LoVo (cell line): ENCODE data around the gene RALGAPA2.

Experiments
- DNase-seq: peaks from one replicate; pipeline ENCODE4 v3.0.0-alpha.2; 2016; ENCODE audit warnings: low spot score

The RALGAPA2 gene

GRCh38 chr20:20404633-20405032 lies 307.8 kb downstream of the RALGAPA2 start:
- DNase-seq: no peak

- no peak for DNase-seq
Measured at GRCh38 chr20:20401991-20402390, 310.5 kb downstream of the RALGAPA2 start.

GRCh38 chr20:20399531-20400500 lies 312.6 kb downstream of the RALGAPA2 start:
- no peak for DNase-seq

GRCh38 chr20:20398123-20398522 lies 314.3 kb downstream of the RALGAPA2 start:
- DNase-seq: no peak

- DNase-seq: no peak
Measured at GRCh38 chr20:20396794-20397193, 315.6 kb downstream of the RALGAPA2 start.

- no peak for DNase-seq
Measured at GRCh38 chr20:20395903-20396568, 316.4 kb downstream of the RALGAPA2 start.

- DNase-seq: no peak
Measured at GRCh38 chr20:20395087-20395486, 317.4 kb downstream of the RALGAPA2 start.

GRCh38 chr20:20393207-20394120 lies 319.0 kb downstream of the RALGAPA2 start:
- DNase-seq: no peak

- DNase-seq: no peak
Measured at GRCh38 chr20:20391766-20392165, 320.7 kb downstream of the RALGAPA2 start.

GRCh38 chr20:20391115-20391514 lies 321.3 kb downstream of the RALGAPA2 start:
- no peak for DNase-seq

- DNase-seq: no peak
Measured at GRCh38 chr20:20390393-20390792, 322.1 kb downstream of the RALGAPA2 start.

- DNase-seq: no peak
Measured at GRCh38 chr20:20386192-20386591, 326.3 kb downstream of the RALGAPA2 start.

- DNase-seq: no peak
Measured at GRCh38 chr20:20375862-20376261, 336.6 kb downstream of the RALGAPA2 start.

- no peak for DNase-seq
Measured at GRCh38 chr20:20373091-20373571, 339.3 kb downstream of the RALGAPA2 start.

GRCh38 chr20:20371681-20372080 lies 340.8 kb downstream of the RALGAPA2 start:
- DNase-seq: no peak

- DNase-seq: no peak
Measured at GRCh38 chr20:20371083-20371482, 341.4 kb downstream of the RALGAPA2 start.

GRCh38 chr20:20370094-20370575 lies 342.3 kb downstream of the RALGAPA2 start:
- no peak for DNase-seq

- DNase-seq: no peak
Measured at GRCh38 chr20:20369250-20370093, 343.0 kb downstream of the RALGAPA2 start.

- no peak for DNase-seq
Measured at GRCh38 chr20:20368418-20369249, 343.8 kb downstream of the RALGAPA2 start.
